ENCODE measurements around the gene TMEM125.

DNA sequence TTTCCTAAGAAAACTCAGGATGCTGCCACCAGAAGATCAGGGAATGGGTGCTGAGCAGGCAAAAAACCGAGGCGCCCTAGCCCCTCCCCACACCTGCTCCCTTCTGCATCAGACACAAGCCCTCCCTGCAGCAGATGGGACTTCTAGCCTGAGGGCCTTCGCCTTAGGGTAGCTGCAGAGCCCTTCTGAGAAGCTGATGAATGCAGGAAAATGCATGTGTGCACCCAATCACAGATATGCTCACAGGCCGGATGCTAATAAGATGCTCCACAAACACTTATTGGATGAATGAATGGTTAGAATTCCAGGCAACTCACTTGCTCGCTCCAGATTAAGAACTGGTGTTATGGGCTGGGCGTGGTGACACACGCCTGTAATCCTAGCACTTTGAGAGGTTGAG is 22.4 kb downstream of the TMEM125 start:
- TF ChIP-seq, protein P1, sequence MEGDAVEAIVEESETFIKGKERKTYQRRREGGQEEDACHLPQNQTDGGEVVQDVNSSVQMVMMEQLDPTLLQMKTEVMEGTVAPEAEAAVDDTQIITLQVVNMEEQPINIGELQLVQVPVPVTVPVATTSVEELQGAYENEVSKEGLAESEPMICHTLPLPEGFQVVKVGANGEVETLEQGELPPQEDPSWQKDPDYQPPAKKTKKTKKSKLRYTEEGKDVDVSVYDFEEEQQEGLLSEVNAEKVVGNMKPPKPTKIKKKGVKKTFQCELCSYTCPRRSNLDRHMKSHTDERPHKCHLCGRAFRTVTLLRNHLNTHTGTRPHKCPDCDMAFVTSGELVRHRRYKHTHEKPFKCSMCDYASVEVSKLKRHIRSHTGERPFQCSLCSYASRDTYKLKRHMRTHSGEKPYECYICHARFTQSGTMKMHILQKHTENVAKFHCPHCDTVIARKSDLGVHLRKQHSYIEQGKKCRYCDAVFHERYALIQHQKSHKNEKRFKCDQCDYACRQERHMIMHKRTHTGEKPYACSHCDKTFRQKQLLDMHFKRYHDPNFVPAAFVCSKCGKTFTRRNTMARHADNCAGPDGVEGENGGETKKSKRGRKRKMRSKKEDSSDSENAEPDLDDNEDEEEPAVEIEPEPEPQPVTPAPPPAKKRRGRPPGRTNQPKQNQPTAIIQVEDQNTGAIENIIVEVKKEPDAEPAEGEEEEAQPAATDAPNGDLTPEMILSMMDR (IDR thresholded peaks at IDR 0.05; ENCODE audit: insufficient read depth, low read length, poor library complexity, severe bottlenecking), result no peak
- no peak for TF ChIP-seq EZH2phosphoT487 (conservative IDR thresholded peaks at IDR 0.05; ENCODE audit: low read length)

Data from SU-DHL-6 (cell line).